NCI-H1105 treated with DMSO at 0.1 percent for 48 hours (cell line): ENCODE data around the gene SUGP1.

Experiments
- DNase-seq: peaks from one replicate; lab custom pipeline; 2025; lab: John Stamatoyannopoulos, UW

SUGP1 gene

GRCh38 chr19:19227217-19227616 lies 93.1 kb downstream of the SUGP1 start:
- no peak for DNase-seq

GRCh38 chr19:19226663-19227062 lies 93.6 kb downstream of the SUGP1 start:
- no peak for DNase-seq

GRCh38 chr19:19226204-19226603 lies 94.1 kb downstream of the SUGP1 start:
- no peak for DNase-seq
